Activated CD8-positive, alpha-beta memory T cell treated with anti-CD3 and anti-CD28 coated beads for 1 hour (primary cell): ENCODE data around the gene TBC1D13.

Experiments
- DNase-seq, 2 donors: peaks; one replicate each; pipeline ENCODE4 v3.0.0-alpha.2; 2020; ENCODE audit warnings: low read depth in 1 of 2; ENCODE audit errors: extremely low read depth in 1 of 2

Gene TBC1D13

DNA sequence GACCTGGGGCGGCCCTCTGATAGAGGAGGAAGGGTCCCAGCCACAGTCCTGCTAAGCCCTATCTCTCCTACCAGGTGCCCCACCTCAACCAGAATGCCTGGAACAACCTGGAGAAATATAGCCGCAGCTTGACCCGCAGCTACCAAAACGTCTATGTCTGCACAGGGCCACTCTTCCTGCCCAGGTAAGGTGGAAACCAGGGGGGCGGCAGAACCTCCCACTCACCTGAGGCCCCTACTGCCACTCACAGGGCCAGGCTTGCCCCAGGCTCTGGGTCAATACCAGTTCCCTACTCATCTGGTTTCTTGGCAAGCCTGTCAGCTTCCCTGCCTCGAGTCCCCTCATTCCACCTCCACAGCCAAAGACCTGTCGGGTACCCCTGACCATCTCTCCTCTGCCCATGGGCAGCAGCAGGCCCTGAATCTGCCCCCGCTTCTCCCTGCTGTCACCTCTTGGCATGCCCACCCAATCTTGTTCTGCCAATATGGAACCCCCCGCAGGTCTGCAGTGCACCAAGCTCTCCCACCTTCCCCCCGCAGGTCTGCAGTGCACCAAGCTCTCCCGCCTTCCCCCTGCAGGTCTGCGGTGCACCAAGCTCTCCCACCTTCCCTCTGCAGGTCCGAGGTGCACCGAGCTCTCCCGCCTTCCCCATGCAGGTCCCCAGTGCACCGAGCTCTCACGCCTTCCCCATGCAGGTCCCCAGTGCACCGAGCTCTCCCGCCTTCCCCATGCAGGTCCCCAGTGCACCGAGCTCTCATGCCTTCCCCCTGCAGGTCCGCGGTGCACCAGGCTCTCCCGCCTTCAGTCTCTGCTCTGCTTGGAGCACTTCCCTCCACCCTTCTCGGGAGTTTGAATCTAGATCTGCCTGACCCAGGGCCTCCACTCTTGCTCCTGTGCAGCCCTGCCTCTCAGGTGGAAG is 33.9 kb downstream of the TBC1D13 start:
- DNase-seq = no peak

DNA sequence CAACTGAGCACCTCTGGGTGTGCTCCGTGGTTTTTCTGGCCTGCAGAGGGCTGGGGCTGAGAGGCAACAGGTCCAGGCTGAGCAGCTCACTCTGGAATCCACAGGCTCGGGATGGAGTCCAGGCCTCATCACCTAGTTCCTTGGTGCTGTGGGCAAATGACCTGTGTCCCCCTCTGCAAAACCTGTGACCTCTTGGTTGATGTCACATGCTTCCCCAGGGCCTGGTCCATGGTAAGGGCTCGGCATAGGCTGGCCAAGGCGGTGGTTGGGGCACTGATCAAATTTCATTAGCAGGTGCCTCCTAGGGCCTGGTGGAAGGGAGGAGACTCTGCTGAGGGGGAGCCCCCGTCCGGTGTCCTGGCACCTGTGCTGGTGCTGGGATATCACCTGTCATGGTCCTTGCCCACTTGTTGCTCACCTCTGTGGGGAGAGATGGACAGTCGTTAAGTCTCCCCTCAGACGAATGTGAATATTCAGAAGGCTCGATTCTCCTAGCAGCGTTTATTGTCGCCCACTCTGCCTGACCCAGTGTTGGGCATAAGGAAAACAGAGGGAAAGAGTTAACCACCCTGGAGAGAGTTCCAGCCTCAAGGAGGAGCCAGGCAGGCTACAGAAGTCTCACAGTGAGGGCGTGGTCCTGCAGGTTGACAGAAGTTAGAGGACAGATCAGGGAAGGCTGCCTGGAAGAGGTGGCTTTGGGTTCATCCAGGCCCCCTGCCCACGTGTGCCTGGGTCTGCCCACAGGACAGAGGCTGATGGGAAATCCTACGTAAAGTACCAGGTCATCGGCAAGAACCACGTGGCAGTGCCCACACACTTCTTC is 34.7 kb downstream of the TBC1D13 start:
- DNase-seq = no peak

DNA sequence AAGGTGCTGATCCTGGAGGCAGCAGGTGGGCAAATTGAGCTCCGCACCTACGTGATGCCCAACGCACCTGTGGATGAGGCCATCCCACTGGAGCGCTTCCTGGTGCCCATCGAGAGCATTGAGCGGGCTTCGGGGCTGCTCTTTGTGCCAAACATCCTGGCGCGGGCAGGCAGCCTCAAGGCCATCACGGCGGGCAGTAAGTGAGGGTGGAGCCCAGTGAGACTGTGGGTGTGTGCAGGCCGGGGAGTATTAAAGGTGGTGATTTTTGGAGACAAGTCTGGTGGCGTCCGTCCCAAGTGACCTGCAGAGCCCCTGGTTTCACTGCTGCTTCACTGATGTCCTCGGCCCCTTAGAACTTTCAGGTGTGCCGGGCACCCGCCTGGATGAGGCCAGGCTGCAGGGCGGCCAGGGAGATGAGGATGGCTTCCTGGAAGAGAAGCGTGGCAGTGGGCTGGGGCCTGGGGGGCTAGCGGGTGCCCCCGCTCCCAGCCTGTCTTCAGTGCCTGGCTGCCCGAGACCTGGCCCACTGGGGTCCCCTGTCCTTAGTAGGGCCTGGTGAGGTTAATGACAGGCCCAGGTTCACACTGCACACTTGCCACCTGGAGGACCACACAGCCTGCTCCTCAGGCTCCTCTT is 35.5 kb downstream of the TBC1D13 start:
- DNase-seq = no peak

DNA sequence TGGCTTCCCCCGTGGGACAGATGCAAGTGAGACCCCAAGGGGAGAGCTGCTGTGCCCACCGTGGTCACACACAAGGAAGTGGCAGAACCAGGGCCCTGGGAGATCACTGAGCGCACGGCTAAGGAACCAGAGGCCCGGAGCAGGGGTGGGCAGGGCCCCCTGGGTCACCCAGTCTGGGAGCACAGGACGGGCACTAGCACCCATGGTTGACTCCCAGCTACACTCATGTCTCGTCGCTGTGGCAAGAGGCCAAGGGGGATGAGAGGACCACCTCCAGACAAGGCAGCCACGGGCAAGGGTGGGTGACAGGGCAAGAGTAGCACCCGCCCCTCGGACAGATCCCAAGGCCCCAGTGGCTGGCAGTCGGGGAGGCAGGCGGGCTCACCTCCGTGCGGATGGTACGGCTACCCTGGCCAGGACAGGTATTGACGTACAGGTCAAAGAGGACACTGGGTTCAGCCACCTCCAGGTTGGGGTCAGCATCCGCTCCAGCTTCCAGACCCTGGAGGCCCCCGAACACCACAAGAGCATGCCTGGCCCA is 36.4 kb downstream of the TBC1D13 start:
- DNase-seq = no peak

DNA sequence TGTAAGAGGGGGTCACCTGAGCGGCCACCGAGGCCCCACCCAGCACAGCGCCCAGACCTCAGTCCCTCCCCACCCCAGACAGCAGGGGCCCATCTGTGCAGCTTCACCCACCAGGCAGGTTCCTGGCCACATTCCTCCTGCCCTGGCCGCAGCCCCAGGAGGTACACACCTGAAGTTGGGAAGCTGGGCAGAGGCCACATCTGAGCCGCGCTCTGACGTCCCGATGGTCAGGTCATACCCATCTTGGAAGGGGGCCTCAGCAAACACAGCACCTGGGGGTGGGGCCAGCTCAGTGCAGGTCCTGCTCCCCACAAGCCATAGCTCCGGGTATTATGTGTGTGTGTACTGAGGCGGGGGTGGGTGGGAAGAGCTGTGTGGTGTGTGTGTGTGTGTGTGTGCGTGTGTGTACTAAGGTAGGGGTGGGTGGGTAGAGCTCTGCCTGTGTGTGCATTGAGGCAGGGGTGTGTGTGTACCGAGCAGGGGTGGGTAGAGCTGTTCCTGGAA is 36.9 kb downstream of the TBC1D13 start:
- no peak for DNase-seq

DNA sequence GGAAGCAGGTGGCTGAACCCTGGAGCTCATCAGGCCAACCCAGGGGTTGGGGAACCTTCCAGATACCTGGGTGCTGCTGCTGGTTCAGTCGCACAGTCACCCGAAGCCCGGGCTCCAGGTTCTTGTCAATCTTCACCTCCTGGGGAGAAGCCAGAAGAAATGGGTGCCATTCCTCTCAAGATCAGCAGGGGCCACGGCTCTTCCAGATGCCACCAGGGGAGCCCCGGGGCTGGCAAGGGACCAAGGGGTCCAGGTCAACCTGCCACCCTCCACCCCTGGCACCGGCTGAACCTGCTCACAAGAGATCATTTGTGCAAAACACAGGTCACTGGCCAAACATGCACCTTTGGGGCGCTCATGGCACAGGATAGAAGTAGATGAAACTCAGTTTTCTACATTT is 37.9 kb downstream of the TBC1D13 start:
- DNase-seq = no peak

DNA sequence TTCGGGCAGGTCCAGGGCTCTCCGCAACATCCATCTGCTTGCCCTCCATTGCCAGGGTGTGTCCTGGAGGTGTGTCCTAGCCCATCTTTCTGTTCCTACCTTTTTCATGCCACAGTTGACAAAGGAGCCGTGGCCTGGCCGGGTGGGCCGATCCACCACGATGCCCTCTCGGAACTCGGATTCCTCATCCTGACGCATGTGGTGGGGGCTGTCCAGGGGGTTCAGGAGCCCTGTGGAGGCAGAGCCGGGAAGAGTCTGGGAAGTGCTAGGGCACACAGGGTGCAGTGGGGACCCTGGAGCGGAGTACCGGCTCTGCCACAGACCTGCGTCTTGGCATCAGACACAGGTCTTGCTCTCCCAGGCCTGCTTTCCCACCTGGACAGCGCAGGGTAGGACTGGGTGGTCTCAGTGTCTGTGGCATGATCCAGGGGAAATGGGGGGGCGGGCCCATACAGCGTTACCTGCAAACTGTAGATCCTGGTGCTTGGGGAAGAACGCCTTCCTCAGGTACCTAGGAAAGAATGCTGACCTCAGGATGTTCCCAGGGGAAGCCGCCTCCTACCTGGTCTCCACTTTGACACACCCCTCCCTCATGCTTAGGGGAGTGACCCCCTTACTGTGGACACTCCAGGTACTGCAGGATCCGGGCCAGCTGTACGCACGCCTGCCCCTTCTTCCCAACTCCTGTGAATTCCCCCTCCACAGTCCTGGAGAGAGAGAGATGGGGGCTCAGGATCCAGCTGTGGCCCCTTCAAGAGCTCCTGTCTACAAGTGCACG is 39.1 kb downstream of the TBC1D13 start:
- no peak for DNase-seq

DNA sequence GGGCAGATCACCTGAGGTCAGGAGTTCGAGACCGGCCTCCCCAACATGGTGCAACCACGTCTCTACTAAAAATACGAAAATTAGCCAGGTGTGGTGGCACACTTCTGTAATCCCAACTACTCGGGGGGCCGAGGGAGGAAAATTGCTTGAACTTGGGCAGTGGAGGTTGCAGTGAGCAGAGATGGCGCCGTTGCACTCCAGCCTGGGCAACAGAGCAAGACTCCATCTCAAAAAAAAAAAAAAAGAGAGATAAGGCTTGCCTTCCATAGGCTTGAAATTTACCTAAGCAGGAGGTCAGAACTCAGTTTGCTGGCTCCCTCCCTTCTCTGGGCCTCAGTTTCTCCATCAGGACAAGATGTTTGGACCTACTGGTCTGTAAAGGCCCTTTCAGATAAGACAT is 41.2 kb downstream of the TBC1D13 start:
- no peak for DNase-seq

DNA sequence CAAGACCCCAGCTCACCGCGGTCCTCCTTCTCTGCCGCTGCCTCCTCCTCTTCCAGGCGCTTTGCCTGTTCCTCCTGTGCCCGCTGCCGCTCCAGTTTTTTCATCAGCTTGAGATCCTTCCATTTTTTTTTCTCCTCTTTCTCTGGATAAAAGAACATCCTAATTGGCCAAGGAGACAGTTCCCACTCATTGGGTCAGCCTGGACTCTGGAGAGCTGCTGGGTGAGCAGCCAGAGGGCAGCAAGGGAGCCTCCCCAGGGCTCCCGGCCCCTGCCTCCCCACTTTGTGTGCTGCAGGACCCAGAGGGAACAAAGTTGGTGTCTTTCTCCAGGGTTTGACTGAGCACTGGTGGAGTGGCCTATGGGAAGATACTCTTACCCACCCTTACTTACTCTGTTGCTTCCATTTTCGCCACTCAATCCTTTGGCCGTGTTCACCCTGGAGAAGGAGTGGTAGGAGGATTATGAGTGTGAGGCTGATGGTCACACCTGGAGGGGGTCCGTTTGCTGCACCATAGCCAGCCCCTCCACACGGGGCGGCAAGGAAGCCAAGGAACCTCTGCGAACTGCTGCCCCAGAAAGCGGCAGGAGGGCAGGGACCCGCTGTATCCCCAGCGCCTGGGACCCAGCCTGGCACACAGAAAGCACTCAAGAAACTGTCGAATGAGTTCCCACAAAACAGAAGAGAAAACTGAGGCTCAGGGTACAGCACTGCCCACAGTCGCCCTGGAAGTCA is 41.8 kb downstream of the TBC1D13 start:
- no peak for DNase-seq

DNA sequence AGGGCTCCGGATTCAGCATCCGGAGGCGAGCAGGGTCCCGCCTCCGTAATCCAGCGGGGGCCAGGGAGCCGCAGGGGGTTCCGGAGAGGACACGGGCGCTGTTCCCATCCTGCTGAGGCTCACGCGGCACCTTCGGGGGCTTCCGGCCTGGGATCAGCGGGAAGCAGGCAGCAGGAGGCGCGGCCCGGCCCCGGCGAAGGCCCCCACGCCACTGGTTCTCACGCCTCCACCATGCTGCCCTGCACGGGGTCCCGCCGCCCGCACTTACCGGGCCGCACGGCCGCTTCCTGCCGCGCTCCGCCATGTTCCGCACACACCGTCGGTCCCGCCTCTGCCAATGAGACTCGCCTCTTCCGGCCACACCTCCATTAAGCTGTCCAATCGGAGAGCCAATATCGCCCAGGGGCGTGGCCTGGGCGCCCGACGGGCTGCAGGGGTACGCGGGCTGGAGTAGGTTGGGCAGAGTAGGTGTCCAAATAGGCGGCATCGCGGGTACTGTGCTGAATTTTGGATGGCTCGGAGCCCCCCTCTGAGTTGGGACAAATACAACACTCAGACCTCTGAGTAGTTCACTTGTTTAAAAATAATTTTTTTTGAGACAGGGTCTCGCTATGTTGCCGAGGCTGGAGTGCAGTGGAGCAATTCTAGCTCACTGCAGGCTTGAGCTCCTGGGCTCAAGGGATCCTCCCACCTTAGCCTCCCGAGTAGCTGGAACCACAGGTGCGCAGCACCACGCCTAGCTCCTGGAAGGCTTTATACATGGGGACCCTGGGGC is 42.6 kb downstream of the TBC1D13 start, which contains the start of gene SPOUT1:
Gene SPOUT1, minus strand, starts transcription at position 318 of the 775 bp plus-strand sequence. Its CDS starts 14 bp downstream, at position 304.
- peak; percentile 75 to 80 for DNase-seq

DNA sequence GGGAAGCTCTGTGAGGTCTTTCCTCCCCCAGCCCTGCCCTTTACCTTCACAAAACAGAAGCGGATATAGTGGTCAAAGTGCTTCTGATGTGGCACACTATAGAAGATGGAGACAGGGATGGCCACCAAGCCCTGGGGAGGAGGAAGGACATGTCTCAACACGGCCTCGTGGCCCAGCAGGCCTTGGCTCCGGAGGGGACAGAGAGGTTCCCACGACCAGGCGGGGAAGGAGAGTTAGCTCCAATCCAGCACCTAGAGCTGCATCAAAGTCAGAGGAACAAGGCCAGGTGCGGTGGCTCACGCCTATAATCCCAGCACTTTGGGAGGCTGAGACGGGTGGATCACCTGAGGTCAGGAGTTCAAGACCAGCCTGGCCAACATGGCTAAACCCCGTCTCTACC is 46.6 kb downstream of the TBC1D13 start:
- no peak for DNase-seq

DNA sequence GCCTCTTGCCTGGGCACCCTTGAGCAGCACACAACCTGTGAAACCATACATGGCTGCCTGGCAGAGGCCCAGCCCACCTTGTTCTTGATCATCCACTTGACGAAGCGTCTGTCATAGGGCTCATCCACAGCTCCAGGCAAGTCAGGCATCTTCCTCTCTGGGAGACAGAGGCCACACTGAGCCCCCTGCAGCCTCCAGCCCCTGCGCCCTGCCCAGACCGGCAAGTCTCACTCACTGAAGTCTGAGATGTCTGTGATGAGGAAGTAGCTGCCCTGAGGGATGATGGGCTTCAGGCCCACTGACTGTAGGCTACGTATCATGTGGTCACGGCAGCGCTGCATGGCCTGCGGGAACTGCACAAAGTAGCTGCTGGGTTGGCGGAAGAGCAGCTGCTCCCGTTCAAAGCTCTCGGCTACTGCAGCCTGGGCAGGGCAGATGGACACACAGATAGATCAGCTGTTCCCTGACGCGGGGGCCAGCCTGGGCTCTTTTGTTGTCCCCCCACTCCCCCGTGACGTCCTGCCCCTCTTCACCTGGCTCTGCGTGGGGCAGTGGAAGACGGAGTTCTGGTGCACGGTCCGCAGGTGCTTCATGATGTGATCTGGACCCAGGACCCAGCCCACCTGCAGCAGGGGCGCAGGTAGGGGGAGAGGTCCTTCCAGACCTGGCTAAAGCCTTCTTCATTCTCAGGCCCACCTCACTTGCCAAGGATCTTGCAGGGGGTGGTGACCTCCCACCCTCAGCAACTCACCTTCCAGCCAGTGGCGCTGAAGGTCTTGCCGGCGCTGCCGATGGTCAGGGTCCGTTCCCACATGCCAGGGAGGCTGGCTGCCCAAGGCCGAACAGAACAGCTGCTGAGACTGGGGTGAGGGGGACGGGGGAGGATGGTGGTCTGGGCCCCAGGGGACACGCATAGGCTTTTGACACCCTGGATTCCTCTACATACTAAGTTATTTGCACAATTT is 48.5 kb downstream of the TBC1D13 start:
- DNase-seq = no peak

DNA sequence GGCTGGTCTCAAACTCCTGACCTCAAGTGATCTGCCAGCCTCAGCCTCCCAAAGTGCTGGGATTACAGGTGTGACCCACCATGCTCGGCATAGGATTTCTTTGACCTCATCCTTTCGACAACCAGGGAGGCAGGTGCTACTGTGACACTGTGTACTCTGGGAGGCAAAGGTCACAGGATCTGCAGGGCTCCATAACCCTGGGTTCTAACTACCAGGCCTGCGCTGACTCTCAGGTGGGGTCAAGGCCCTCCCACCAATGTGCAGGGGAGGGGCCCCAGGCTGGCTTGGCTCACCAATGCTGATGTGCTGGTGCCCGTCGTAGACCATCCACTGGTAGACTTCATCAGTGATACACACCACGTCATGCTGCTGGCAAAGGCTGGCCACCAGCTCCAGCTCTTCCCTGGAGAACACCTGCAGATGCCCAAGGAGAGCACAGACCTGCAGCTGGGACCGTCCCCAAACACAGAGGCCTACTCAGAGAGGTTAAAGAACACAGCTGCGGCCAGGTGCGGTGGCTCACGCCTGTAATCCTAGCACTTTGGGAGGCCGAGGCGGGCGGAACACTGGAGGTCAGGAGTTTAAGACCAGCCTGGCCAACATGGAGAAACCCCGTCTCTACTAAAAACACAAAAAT is 49.6 kb downstream of the TBC1D13 start:
- DNase-seq = no peak

DNA sequence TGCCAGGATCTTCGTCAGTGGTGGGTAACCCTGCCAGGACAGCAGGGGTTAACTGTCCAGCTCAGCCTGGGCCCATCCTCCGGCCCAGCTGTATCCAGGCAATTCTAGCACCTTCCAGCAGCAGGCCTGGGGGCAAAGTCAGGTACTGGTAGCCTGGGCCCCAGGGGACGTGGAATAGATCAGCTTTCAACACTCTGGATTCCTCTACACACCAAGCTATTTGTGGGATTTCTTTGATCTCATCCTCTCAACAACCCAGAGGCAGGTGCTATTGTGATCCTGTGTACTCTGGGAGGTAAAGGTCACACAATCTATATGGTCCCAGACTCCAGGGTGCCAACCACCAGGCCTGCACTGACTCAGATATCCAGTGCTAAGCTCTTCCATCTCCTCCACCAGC is 51.3 kb downstream of the TBC1D13 start:
- DNase-seq = no peak

DNA sequence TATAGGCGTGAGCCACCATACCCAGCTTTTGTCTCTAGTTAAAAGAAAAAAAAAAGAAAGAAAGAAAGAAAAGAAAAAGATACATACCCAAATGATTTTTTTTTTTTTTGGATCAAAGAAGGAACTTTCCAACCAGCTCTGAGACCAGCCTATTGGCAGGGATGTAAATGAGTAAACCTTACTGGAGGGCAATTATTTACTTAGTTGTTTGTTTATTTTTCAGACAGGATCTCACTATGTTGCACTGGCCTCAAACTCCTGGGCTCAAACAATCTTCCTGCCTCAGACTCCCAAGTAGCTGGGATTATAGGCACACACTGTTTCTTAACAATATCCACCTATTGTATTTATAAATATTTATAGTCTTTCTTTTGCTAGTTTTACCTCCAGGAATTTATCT is 53.5 kb downstream of the TBC1D13 start:
- no peak for DNase-seq

DNA sequence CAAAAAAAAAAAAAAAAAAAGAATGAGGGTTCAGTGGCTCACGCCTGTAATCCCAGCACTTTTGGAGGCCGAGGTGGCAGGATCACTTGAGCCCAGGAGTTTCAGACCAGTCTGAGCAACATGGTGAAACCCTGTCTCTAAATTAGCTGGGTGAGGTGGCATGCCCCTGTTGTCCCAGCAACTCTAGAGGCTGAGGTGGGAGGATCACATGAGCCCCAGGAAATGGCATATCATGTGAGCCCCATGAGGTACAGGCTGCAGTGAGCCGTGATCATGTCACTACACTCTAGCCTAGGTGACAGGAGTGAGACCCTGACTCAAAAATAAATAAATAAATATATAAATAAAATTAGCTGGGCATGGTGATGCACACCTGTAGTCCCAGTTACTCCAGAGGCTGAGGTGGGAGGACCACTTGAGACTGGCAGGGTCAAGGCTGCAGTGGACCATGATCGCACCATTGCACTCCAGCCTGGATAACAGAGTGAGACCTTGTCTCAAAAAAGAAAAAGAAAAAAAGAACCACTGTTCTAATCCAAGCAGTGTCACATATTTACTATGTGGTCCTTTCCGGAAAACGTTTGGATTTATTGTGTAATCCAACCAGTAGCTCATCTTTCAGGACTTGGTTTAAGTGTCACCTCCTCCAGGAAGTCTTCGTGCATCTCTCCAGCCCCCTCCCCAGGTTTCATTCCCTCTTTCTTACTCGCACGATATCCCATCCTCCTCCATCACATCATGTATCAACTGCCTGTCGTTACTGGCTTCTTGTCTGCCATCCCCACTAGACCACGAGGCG is 54.8 kb downstream of the TBC1D13 start:
- DNase-seq = no peak
